Endothelial cell (in vitro differentiated cells): ENCODE data around the gene R3HDM2. TPM values are rescaled to one million over a fixed set of nuclear protein-coding genes. Genes with fewer than 3 reads are reported as not detected.

Experiments used
- DNase-seq: peaks from one replicate; pipeline ENCODE4 v3.0.0; 2021; ENCODE audit warnings: low spot score
- H3K27ac Mint-ChIP-seq: one replicate; pipeline ENCODE4 v1.8.0; 2021; ENCODE audit warnings: mixed read lengths, inconsistent platforms; ENCODE audit not compliant: unreplicated experiment
- H3K27me3 Mint-ChIP-seq: one replicate; pipeline ENCODE4 v1.8.0; 2021; ENCODE audit warnings: mild to moderate bottlenecking, moderate library complexity, mixed read lengths, inconsistent platforms; ENCODE audit not compliant: unreplicated experiment
- H3K36me3 Mint-ChIP-seq: one replicate; pipeline ENCODE4 v1.8.0; 2021; ENCODE audit warnings: mild to moderate bottlenecking, low read depth, mixed read lengths, inconsistent platforms; ENCODE audit not compliant: unreplicated experiment
- H3K4me1 Mint-ChIP-seq: one replicate; pipeline ENCODE4 v1.8.0; 2021; ENCODE audit warnings: mild to moderate bottlenecking, mixed read lengths, inconsistent platforms; ENCODE audit not compliant: unreplicated experiment
- H3K4me3 Mint-ChIP-seq: one replicate; pipeline ENCODE4 v1.8.0; 2021; ENCODE audit warnings: mild to moderate bottlenecking, mixed read lengths, inconsistent platforms; ENCODE audit not compliant: unreplicated experiment
- H3K9me3 Mint-ChIP-seq: one replicate; pipeline ENCODE4 v1.8.0; 2021; ENCODE audit warnings: mixed read lengths, inconsistent platforms; ENCODE audit not compliant: unreplicated experiment
- total RNA-seq: library from RNA; stranded (reverse); fragmentation: NEBNext Ultra II Directional; extraction: Animal tissue kit (Norgen Biotek cat#: 25700); gene quantifications from one replicate; pipeline ENCODE4 v1.2.1, GENCODE V29; 2021; ENCODE audit not compliant: unreplicated experiment
- TF ChIP-seq, protein P1 (sequence below): fragments of 200-600 bp; sonication (generic); IDR thresholded peaks from one replicate; pipeline ENCODE4 v1.5.0; 2021; ENCODE audit warnings: antibody characterized with exemption; ENCODE audit not compliant: unreplicated experiment

Gene R3HDM2
- total RNA-seq, 1 donor from 2014 or later: 39.4 TPM

DNA sequence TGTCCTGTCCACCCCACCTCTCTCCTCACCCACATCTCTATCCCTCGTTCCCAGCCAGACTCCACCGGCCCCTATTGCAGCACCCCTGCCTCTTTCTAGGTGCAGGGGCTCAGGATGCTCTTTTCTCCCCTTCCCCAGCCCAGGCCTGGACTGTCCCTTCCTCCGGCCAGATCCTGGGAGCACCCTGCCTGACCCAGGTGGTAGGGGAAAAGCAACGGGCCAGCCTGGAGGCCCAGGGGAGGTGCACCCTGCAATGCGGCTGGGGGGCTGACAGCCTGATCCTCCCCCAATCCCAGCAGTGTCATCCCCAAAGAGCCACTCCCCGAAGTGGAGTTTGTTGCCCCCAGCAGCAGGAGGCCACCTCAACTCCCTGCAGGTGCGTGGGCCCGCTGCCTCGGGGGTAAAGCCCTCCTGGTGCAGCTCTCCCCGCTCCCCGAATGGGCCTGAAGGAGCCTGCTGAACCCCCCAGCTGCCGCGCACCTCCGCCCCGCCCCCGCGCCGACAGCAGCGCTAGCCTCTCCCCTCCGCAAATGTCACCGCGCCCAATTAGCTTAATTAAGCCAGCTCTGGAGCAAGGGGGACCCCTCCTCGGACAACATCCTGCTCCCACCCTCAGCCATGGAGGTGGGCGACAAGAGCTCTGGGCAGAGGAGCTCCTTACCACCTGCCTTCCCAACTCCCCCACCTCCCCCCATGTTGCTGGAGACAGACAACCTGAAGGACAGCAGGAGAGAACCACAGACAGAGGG, 209.5 kb downstream of the R3HDM2 start:
- no peak for DNase-seq
- TF ChIP-seq, protein P1, sequence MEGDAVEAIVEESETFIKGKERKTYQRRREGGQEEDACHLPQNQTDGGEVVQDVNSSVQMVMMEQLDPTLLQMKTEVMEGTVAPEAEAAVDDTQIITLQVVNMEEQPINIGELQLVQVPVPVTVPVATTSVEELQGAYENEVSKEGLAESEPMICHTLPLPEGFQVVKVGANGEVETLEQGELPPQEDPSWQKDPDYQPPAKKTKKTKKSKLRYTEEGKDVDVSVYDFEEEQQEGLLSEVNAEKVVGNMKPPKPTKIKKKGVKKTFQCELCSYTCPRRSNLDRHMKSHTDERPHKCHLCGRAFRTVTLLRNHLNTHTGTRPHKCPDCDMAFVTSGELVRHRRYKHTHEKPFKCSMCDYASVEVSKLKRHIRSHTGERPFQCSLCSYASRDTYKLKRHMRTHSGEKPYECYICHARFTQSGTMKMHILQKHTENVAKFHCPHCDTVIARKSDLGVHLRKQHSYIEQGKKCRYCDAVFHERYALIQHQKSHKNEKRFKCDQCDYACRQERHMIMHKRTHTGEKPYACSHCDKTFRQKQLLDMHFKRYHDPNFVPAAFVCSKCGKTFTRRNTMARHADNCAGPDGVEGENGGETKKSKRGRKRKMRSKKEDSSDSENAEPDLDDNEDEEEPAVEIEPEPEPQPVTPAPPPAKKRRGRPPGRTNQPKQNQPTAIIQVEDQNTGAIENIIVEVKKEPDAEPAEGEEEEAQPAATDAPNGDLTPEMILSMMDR: no peak
- peaks cover 13% of the 10 kb centered on the region for H3K36me3 Mint-ChIP-seq
- H3K9me3 Mint-ChIP-seq: no peaks in the 10 kb centered on the region
- peak overlapping the region; percentile 57 for H3K27ac Mint-ChIP-seq
- no peak overlapping the region for H3K4me3 Mint-ChIP-seq
- H3K4me1 Mint-ChIP-seq: peaks cover 8% of the 10 kb centered on the region
- peaks cover 46% of the 10 kb centered on the region for H3K27me3 Mint-ChIP-seq

DNA sequence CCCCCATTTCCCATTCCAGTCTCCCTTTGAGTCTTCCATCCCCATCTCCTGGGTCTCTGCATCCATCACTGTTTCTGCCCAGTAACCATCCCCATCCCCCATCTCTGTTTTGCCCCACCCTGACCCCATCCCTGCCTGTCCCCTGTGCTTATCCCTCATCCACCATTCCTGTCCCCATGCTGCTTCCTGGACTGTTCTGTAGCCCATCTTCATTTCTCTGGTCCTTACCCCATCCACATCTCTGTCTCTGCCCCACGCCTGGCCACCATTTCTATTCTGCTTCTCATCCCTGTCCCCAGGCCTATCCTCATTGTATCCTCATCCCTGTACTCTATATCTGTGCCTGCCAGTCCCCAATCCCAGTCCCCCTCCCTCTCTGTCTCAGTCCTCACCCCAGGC, 210.1 kb downstream of the R3HDM2 start:
- H3K27me3 Mint-ChIP-seq: peaks cover 46% of the 10 kb centered on the region
- no peak overlapping the region for H3K4me3 Mint-ChIP-seq
- peaks cover 7% of the 10 kb centered on the region for H3K4me1 Mint-ChIP-seq
- TF ChIP-seq, protein P1: no peak
- DNase-seq: no peak
- no peaks in the 10 kb centered on the region for H3K9me3 Mint-ChIP-seq
- no peak overlapping the region for H3K27ac Mint-ChIP-seq
- H3K36me3 Mint-ChIP-seq: peaks cover 13% of the 10 kb centered on the region

GRCh38 chr12:57219993-57220754, 210.7 kb downstream of the R3HDM2 start:
- no peak for DNase-seq
- Mint-ChIP-seq H3K4me1 (peaks cover 12% of the 10 kb centered on the region), H3K27ac (no peak overlapping the region), H3K4me3 (no peak overlapping the region), H3K27me3 (peaks cover 52% of the 10 kb centered on the region), H3K9me3 (no peaks in the 10 kb centered on the region), H3K36me3 (peaks cover 14% of the 10 kb centered on the region)
- TF ChIP-seq, protein P1: no peak

GRCh38 chr12:57219205-57219992, 211.4 kb downstream of the R3HDM2 start:
- Mint-ChIP-seq H3K4me3 (no peak overlapping the region), H3K36me3 (peaks cover 19% of the 10 kb centered on the region), H3K27me3 (peaks cover 56% of the 10 kb centered on the region), H3K4me1 (peaks cover 15% of the 10 kb centered on the region), H3K27ac (no peak overlapping the region), H3K9me3 (no peaks in the 10 kb centered on the region)
- TF ChIP-seq, protein P1: no peak
- no peak for DNase-seq
